NCI-H1930 (cell line): ENCODE results near the gene MICALL1.
"Not testable (repeated sequence)": the region's sequence is repeated elsewhere in the genome, so short reads cannot be mapped to it uniquely, and the experiment has no call there.

Source experiments
- DNase-seq, 2 experiments: peaks; one replicate each; lab custom pipeline; 2025; lab: John Stamatoyannopoulos, UW

Gene MICALL1

DNA sequence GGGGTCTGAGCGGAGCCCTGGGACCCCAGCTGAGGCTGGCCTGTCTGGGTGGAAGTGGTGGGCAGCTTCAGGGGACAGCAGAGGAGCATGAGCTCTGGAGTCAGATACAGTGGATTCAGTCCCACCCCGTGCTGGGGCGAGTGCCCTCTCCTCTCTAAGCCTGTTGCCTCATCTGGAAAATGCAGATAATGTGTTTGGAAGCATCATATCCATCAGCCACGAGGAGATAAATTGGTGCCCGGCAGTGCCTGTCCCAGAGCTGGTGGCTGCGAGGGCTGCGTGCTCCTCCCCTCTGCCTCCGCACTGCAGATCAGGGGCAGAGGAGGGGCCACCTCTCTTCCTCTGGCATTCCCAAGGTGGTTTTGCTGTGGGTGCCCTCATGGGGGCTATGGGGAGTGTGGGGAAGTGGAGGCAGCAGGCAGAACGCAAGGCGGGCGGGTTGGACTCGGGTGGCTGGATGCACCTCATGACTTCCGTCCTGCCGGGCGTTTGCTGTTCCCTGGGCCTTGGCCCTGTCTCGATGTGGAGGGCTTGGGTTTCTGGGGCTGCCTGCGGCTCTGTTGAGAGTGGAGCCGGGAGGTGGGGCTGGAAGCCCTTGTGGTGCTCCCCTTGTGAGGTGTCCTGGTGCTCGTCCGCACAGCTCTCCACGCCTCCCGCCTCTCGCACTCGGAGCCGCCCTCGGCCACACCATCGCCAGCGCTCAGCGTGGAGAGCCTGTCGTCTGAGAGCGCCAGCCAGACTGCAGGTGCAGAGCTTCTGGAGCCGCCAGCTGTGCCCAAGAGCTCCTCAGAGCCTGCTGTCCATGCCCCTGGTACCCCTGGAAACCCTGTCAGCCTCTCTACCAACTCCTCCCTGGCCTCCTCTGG, 20.9 kb downstream of the MICALL1 start:
- no peak for DNase-seq

DNA sequence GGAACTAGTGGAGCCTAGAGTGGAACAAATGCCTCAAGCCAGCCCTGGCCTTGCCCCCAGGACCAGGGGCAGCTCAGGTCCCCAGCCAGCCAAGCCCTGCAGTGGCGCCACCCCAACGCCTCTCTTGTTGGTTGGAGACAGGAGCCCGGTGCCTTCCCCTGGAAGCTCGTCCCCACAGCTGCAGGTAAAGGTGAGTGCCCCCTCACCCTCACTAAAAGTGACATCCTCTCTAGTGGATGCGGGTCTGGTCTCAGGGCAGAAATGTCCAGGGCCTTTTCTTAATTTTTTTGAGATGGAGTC, 21.5 kb downstream of the MICALL1 start:
- no peak for DNase-seq

DNA sequence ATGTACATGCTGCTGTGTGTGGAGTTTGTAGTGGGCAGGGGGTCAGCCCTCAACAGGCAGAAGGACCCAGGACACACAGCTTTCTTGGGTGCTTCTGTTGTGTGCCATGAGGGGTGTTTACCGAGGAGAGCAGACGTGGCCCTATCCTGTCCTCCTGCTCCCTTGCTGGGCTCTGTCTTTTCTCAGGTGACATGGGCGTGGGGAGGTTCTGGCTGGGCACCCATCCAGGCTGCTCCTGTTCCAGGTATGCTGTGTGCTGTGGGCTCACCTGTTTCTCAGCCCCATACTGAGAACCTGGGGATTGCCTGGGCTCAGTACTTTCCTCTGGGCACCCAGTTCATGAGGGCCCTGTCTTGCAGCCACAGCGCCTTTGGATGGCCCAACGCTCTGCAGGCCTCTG, 23.3 kb downstream of the MICALL1 start:
- DNase-seq, result no peak

DNA sequence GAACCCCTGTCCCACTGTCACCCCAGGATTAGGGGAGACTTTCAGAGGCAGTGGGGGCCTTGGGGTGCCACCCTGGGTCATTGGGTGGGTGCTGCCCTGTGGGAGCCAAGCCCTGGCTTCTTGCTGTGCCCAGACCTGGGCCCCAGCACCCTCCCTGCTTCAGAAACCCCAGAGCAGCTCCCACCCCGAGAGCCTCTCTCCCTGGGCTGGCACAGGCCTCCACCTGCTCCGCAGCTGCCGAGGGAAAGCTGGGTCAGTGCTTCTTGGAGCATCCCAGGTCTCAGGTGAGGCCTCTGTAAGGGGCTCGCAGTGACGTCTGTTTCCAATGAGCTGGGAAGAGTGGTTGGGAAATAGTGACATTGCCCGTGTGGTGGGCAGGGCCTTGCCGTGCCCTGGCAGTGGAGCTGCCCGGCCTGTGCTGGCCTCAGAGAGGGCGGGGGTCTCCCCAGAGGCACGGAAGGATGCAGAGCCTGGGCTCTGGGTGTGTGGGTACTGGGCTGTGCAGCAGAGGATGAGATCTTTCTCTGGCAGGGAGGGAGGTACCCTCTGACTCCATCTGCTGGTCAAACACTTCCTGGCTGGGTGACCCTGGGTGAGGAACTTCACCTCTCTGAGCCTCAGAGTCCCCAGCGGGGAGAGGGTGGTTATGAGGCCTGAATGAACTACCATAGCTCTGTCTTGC, 24.3 kb downstream of the MICALL1 start:
- DNase-seq, result no peak

DNA sequence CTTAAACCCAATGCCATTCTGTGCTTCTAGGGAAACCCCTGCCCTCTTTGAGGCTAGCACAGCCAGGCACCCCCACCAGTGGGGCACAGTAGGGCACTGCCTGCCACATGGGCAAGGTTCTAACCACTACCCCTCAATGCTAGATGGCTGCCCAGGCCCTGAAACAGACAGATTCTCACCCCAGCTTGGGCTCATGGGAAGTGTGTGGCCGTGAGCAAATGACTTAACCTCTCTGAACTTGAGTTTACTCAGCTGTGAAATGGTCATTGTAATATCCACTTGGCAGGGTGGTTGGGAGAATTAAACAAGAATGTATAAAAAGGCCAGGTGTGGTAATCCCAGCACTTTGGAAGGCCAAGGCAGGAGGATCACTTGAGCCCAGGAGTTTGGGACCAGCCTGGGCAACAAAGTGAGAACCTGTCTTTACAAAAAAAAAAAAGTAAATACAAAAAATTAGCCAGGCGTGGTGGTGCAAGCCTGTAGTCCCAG, 24.9 kb downstream of the MICALL1 start:
- no peak for DNase-seq

DNA sequence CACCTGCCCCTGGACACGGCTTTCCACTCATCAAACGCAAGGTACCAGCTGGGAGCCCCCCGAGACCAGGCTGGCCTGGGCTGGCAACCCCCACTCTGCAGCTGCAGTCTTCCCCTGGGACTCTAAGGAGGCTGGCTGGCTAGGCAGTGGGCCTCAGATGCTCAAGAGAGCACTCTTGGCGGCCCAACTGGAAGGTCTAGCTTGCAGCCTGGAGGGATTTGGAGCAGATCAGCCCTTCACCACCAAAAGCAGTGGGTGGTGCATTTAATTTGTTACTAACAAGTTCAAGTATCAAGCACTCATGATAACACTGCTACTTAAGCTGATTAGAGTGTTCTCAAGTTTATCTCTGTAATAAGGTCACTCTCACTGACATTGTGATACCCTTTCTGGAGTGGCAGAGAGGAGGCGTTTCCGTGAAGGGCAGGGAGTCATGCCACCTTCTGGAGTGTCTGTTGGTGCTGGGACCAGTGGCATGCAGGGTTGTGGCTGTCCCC, 25.8 kb downstream of the MICALL1 start:
- no peak for DNase-seq

DNA sequence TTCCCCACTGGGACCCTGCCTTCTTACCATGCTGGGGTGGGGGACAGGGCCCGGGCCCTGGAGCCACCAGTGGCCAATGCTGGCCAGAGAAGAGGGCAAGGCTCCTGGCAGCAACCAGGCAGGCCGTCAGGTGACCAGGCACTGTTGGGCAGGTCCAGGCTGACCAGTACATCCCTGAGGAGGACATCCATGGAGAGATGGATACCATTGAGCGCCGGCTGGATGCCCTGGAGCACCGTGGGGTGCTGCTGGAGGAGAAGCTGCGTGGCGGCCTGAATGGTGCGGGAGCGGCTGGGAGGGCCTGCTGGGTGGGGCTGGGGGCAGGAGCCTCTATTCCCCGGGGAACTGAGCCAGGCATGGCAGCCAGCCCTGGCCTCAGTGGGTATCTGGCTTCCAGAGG, 26.3 kb downstream of the MICALL1 start:
- no peak for DNase-seq

DNA sequence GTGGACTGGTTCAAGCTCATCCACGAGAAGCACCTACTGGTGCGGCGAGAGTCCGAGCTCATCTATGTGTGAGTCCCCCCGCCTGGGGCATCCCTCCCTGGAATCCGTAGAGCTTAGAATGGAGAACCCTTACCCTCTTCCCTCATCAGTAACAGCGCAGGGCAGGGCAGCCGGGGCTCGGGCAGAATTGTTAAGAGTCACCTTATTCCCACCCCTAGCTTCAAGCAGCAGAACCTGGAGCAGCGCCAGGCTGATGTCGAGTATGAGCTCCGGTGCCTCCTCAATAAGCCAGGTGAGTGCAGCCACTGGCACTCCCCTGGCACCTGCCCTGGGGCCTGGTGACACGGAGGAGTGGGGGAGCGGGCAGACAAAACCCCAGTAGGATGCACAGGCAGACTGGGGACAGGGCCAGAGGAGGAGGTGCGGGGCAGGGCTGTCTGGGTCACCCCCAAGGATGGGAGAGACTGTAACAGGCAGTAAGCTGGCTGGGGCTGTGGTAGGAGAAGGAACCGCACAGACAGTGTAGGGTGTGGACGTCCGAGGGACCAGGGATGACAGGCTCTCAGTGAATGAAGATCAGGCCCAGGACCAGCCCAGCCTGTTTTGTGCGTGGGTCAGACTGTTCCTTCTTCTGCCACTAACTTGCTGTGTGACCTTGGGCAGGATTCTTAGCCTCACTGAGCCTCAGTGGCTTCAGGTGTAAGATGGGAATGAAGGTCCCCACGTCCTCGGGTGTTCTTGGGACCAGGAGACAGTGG, 26.9 kb downstream of the MICALL1 start:
- no peak for DNase-seq

DNA sequence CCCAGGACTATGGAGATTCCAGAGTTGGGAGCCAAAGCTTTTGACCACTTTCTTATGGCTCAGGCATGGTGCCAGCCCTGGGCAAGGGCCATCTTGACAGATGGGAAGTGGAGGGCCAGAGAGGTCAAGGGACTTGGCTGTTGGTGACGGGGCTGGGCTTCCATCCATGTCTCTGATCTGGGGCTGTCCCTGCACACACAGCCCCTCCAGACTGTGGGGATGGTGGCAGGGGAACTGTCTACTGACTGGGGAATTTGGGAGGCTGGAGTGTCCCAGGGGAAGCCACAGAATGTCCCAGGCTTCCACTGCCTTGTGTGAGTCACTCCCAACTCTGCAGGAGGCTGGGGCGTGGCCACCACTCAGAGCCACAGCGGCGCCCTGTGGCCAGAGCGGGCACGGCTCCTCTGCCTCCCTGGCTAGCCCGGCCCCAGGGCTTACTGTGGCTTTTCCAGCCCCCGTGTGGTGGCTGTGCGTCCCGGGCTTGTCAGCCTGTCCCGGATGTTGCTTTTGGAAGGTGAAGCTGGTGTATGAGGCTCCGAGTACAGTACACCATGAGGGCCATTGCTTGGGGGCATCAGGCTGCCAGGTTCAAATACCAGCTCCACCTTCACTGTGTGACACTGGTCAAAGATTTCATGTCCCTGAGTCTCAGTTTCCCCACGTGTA, 27.7 kb downstream of the MICALL1 start:
- peak; percentile 61 to 79 for DNase-seq

DNA sequence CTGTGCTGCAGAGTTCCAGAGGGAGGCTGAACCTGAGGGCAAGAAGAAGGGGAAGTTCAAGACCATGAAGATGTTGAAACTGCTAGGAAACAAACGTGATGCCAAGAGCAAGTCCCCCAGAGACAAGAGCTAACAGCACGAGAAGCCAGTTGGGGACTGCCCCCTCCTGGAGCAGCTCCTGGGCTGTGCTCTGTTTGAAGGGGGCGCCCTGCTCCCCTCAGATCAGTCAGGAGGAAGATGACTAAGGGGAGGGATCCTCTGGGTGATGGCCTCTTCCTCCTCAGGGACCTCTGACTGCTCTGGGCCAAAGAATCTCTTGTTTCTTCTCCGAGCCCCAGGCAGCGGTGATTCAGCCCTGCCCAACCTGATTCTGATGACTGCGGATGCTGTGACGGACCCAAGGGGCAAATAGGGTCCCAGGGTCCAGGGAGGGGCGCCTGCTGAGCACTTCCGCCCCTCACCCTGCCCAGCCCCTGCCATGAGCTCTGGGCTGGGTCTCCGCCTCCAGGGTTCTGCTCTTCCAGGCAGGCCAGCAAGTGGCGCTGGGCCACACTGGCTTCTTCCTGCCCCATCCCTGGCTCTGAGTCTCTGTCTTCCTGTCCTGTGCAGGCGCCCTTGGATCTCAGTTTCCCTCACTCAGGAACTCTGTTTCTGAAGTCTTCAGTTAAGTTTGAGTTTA, 34.7 kb downstream of the MICALL1 start:
- no peak for DNase-seq

DNA sequence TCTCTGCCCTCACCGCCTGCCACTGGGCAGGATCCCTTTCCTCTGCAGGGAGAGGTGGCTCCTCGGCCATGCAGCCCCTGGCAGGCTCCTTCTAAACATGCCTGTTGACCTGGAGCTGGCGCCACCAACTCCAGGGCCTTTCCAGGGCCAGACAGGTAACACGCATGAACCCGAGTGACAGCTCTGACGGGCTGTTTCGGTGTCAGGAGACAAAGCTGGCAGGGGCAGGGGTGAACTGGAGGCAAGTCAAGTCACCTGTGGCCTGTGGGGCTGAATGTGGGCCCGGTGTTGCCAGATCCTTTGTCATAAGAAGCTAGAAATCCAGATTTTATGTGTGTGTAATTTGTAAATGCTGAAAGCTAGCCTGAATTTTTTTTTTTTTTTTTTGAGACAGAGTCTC, 36.0 kb downstream of the MICALL1 start:
- DNase-seq, result no peak

DNA sequence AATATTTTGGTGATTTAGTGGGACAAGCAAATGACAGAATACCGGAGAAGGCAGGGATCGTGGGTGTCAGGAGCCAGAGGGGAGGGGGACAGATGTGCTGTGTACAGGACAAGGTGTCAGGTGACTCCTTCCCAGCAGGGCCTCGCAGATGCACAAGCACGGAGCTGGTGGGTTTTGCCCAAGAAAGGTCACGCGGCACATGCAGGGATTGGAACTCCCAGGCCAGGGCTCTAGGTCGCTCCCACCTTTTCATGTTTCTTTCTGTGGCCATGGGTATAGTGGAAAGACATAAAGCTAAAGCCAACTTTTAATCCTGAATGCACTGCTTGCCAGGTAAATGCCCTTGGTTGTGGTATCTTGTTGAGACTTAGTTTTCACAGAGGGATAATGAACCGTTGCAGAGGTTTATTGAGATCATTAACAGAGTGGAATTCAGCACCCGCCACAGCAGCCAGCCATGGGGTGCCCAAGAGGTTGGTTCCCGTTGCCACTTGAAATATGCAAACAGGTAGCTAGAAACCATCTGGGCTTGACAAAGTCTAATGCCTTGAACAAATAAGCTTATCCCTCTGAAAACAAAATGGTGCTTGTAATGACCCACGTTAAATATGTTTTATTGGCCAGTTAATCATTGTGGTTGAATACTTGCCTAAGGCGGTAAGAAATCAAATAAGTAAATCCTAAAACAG, 37.2 kb downstream of the MICALL1 start:
- no peak for DNase-seq

DNA sequence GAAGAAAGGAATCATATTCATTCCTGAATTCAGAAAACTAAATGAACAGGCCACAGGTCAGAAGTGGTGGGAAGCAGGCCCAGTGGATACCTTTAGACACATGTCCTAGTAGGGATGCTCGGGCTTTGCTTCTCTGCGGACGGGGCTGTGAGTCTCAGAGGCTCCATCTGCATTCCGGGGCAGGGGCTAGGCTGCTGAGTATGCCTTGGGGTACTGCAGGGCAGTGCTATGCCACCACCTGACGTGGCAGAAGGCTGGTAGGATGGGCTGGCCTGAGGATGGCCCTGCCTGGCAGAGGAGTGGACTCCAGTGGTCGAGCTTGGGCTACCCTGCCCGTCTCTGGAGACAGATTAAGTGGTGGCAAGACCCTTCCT, 37.7 kb downstream of the MICALL1 start:
- no peak for DNase-seq

DNA sequence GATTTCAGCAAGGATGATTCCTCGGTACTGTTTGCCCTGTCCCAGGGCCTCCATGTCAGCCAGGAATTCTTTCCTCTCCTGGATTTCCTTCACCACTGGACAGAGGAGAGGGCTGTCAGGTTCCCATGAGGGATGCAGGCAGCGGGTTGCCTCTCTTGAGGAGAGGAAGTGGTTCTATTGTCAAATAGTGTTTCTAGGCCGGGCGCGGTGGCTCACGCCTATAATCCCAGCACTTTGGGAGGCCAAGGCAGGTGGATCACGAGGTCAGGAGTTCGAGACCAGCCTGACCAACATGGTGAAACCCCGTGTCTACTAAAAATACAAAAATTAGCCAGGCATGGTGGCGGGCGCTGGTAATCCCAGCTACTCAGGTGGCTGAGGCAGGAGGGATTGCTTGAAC, 38.3 kb downstream of the MICALL1 start:
- DNase-seq, result not testable (repeated sequence)

DNA sequence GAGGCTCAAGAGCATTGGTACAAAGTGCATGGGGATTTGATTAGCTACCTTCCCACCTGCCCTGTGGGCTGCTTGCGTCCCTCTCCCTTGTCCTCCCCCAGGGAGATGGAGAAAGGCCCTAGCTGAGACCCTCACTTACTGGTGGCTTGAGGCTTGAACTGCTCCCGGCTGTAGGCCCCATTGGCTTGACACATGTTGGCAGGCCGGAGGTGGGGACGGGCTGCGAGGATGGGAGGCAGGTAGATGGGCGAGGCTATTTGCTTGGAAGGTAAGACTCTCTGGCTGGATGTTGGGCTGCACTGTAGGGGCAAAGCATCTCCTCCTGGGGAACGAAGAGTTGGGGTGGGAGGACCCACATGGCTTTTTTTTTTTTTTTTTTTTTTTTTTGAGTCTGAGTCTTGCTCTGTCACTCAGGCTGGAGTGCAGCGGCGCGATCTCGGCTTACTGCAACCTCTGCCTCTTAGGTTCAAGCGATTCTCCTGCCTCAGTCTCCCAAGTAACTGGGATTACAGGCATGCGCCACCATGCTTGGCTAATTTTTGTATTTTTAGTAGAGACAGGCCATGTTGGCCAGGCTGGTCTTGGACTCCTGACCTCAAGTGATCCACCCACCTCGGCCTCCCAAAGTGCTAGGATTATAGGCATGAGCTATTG, 41.2 kb downstream of the MICALL1 start:
- DNase-seq, result not testable (repeated sequence)

DNA sequence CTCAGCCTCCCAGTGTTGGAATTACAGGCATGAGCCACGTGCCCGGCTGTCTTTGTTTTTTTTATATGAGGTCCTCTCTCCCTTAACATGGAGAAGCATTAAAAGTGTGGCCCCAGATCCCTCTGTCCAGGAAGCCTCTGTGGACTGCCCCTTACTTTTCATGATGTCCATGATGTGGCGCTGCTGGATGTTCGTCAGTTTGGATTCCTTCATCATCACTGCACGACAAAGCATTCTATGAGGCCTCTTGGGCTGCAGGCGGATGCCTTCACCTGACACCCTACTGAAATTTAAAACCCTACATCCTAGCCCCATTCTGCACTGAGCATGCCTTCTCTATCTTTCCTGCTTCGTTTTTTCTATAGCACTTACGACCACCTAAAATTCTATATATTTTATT, 45.2 kb downstream of the MICALL1 start:
- DNase-seq, result no peak

DNA sequence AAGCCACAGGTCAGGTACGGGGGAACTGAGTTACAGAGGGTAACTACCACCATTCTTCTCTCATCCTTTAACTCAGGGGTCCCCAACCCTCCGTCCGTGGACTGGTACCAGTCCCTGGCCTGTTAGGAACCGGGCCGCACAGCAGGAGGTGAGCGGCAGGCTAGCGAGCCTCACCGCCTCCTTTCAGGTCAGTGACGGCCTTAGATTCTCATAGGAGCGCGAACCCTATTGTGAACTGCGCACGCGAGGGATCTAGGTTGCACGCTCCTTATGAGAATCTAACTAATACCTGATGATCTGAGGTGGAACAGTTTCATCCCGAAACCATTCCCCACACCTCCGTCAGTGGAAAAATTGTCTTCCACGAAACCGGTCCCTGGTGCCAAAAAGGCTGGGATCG, 46.5 kb downstream of the MICALL1 start:
- DNase-seq, result not testable (repeated sequence)

DNA sequence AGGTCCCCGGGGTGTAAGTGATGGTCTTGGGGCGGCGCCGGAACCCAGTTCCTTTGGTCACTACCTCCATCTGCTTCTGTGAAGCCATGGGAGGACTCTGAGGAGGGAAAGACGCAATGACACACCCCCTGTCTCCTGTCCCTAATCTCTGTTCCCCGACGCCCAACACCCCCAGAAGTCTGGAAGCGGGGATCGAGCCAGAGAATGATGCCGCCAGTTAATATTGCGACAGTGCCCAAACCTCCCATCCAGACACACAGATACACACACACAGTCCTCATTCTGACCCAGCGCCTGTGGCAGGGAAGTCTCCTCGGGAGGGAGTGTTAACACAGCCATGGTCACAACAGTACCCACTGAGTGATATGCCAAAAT, 47.0 kb downstream of the MICALL1 start:
- no peak for DNase-seq

DNA sequence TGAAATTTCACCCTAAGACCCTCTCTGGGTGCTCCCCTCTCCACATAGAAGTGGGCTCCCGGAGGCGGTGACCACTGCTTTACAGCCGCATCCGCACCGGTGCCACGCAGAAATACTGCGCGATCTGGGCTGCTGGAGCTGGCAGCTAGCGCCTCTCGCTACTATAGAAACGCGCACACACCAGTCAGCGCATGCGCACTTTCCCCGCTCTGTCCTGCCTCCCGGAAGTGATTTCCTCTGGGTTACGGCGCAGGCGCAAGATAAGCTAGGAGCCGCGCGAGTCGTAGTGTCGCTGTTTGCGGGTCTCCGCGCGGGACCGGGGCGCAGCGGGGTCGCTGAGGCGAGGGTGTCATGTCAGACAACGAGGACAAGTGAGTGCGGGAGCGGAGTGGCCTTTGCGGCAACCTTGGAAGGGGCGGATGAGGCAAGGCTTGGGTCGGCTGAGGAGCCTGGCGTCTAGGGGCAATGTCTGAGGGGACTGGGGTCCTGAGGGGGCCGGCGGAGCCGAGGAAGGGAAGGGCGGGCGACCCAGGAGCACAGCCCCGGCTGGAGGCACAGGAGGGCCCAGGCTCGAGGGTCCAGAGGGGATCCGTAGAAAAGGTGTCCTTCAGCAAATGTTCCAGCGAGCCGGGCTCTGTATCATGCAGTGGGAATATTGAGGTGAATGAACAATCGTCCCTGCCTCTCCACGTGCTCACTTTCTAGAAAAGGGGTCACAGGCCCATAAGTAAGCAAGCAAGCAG, 47.5 kb downstream of the MICALL1 start, which contains the start of the genes C22orf23 and POLR2F:
Gene C22orf23 (minus strand): TSS at position 165 of the 743 bp plus-strand sequence. CDS start 452 bp downstream, outside the sequence.
Gene POLR2F (plus strand): TSS at position 263 of the 743 bp plus-strand sequence. CDS start 89 bp downstream, at position 352.
- peak; percentile 95 for DNase-seq
